ENCODE measurements around the gene LRRC74B. TPM values are rescaled to one million over a fixed set of nuclear protein-coding genes. Genes with fewer than 3 reads are reported as not detected.

Gene LRRC74B
- total RNA-seq, 1 donor from 2014 or later, result not detected

DNA sequence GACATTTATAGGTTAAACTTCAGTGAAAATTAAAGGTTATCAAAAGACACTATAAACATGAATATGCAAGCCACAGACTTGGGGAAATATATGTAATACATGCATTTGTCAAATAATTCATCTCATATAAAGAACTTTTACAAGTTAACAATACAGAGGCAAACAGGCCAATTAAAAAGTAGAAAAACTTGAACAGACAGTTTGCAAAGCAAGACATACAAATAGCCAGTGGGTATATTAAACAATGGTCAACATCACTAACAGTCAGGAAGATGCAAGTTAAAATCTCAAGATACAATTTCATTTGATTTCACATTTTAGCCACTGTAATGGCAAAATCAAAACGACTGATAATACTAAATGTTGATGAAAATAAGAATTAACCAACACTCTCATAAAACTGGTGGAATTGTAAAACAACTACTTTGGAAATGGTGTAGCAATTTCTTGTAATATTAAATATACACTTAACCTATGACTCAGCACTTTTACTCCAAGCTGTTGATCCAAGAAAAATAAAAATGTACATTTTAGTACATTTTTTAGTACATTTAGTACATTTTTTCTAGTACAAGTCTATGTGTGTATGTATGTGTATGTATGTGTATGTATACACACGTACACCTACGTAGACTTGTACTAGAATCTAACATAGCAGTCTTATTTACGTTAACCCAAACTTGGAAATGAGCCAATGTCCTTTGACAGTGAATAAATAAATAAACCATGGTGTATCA lies 62.8 kb downstream of the LRRC74B start:
- DNase-seq (ENCODE audit: low read depth) (no peak), FAIRE-seq (no peak)
- Histone ChIP-seq H3K4me3 (ENCODE audit: low read depth, low read length) (no peak overlapping the region), H3K27me3 (ENCODE audit: control insufficient read depth, insufficient read depth, low read length) (no peaks in the 10 kb centered on the region), H3K36me3 (ENCODE audit: control insufficient read depth, insufficient read depth, low read length) (no peaks in the 10 kb centered on the region)
- TF ChIP-seq CTCF (IDR thresholded peaks at IDR 0.05; ENCODE audit: insufficient read depth, low read length, severe bottlenecking), result no peak

Other genes with a start within 250 kb of the LRRC74B start
- 9.5 and 12.3 TPM in 2 replicates for gene PI4KA, start 187.1 kb upstream of the LRRC74B start, total RNA-seq
- 3.7 and 6.3 TPM in 2 replicates for gene SNAP29, start 186.9 kb upstream of the LRRC74B start, total RNA-seq
- gene CRKL, start 128.5 kb upstream of the LRRC74B start, total RNA-seq, result 64.8 and 72.9 TPM in 2 replicates
- gene AIFM3, start 78.7 kb upstream of the LRRC74B start, total RNA-seq, result 2.4 and 2.8 TPM in 2 replicates
- gene LZTR1, start 63.6 kb upstream of the LRRC74B start, total RNA-seq, result 14.7 and 23.2 TPM in 2 replicates
- gene THAP7, start 43.8 kb upstream of the LRRC74B start, total RNA-seq, result 23.2 and 29.0 TPM in 2 replicates
- 0.13 and 0.26 TPM in 2 replicates for gene P2RX6, start 30.8 kb upstream of the LRRC74B start, total RNA-seq
- under 0.01 and 0.77 TPM in 2 replicates for gene SLC7A4, start 13.4 kb upstream of the LRRC74B start, total RNA-seq

All from bronchial epithelial cell (primary cell).